Measurements from ENCODE around the gene TNNI2. TPM values are rescaled to one million over a fixed set of nuclear protein-coding genes. Genes with fewer than 3 reads are reported as not detected.
"Not testable (repeated sequence)": the region's sequence is repeated elsewhere in the genome, so short reads cannot be mapped to it uniquely, and the experiment has no call there.

Gene TNNI2
- total RNA-seq, 1 donor from 2014 or later: not detected

GRCh38 chr11:1871531-1871930, 32.8 kb downstream of the TNNI2 start:
- Histone ChIP-seq H3K36me3 (no peaks in the 10 kb centered on the region), H3K4me1 (peaks cover 13 to 59% of the 10 kb centered on the region in 2 donors), H3K4me3 (peak overlapping the region; percentile 54 to 58), H3K27ac (peak overlapping the region; percentile 40 to 57), H3K27me3 (no peaks in the 10 kb centered on the region), H3K9me3 (no peaks in the 10 kb centered on the region)
- DNase-seq (ENCODE audit: low spot score in 2 of 2): no peak
- intact Hi-C loops (cut with DNase I): no loop called here
- no peak for TF ChIP-seq CTCF (IDR thresholded peaks at IDR 0.05)

GRCh38 chr11:1872267-1872985, 33.6 kb downstream of the TNNI2 start:
- H3K4me3 ChIP-seq: peak overlapping the region in 1 of 2 donors; percentile 36
- no peak for TF ChIP-seq CTCF (IDR thresholded peaks at IDR 0.05)
- H3K27me3 ChIP-seq: no peaks in the 10 kb centered on the region
- H3K9me3 ChIP-seq: no peaks in the 10 kb centered on the region
- peak overlapping the region; percentile 56 to 57 for H3K27ac ChIP-seq
- H3K36me3 ChIP-seq: no peaks in the 10 kb centered on the region
- no peak for DNase-seq (ENCODE audit: low spot score in 2 of 2)
- peaks cover 16 to 62% of the 10 kb centered on the region in 2 donors for H3K4me1 ChIP-seq
- intact Hi-C loops (cut with DNase I): no loop called here

GRCh38 chr11:1873048-1873812, 34.4 kb downstream of the TNNI2 start:
- Histone ChIP-seq H3K4me1 (peaks cover 16 to 61% of the 10 kb centered on the region in 2 donors), H3K4me3 (peak overlapping the region in 1 of 2 donors; percentile 36), H3K27me3 (no peaks in the 10 kb centered on the region), H3K27ac (peak overlapping the region; percentile 56 to 57), H3K9me3 (no peaks in the 10 kb centered on the region), H3K36me3 (no peaks in the 10 kb centered on the region)
- DNase-seq (ENCODE audit: low spot score in 2 of 2): no peak
- intact Hi-C loops (cut with DNase I): no loop called here
- no peak for TF ChIP-seq CTCF (IDR thresholded peaks at IDR 0.05)

- DNase-seq (ENCODE audit: low spot score in 2 of 2); H3K4me3 ChIP-seq; H3K27me3 ChIP-seq; intact Hi-C loops (cut with DNase I); H3K9me3 ChIP-seq; H3K36me3 ChIP-seq: not testable (repeated sequence)
- Histone ChIP-seq H3K4me1 (peaks cover 16 to 56% of the 10 kb centered on the region in 2 donors), H3K27ac (peak overlapping the region; percentile 56 to 57)
Measured at GRCh38 chr11:1873813-1874150, 35.0 kb downstream of the TNNI2 start.

- not testable (repeated sequence) for H3K27me3 ChIP-seq; H3K4me3 ChIP-seq; H3K36me3 ChIP-seq; H3K9me3 ChIP-seq; DNase-seq (ENCODE audit: low spot score in 2 of 2)
- intact Hi-C loops (cut with DNase I): loop anchor here (5.0 kb wide), 1 partner anchor 122 kb away; the partner anchor contains the start of gene IFITM10
- peaks cover 11 to 48% of the 10 kb centered on the region in 2 donors for H3K4me1 ChIP-seq
- peak overlapping the region; percentile 50 to 59 for H3K27ac ChIP-seq
Measured at GRCh38 chr11:1874441-1875092, 35.8 kb downstream of the TNNI2 start.

- Histone ChIP-seq H3K36me3 (no peaks in the 10 kb centered on the region), H3K27ac (peak overlapping the region; percentile 87 to 91), H3K4me3 (no peak overlapping the region), H3K9me3 (no peaks in the 10 kb centered on the region), H3K27me3 (no peaks in the 10 kb centered on the region), H3K4me1 (peaks cover 10 to 46% of the 10 kb centered on the region in 2 donors)
- TF ChIP-seq CTCF (IDR thresholded peaks at IDR 0.05): no peak
- intact Hi-C loops (cut with DNase I): loop anchor here (5.0 kb wide), 1 partner anchor 123 kb away; the partner anchor contains the start of gene IFITM10
- DNase-seq (ENCODE audit: low spot score in 2 of 2): no peak
Measured at GRCh38 chr11:1875093-1875850, 36.5 kb downstream of the TNNI2 start.

- DNase-seq (ENCODE audit: low spot score in 2 of 2); H3K27me3 ChIP-seq; H3K36me3 ChIP-seq; H3K9me3 ChIP-seq: not testable (repeated sequence)
- Histone ChIP-seq H3K4me3 (peak overlapping the region in 1 of 2 donors; percentile 20), H3K27ac (peak overlapping the region; percentile 87 to 91), H3K4me1 (peaks cover 14 to 46% of the 10 kb centered on the region in 2 donors)
- intact Hi-C loops (cut with DNase I): loop anchor here (5.0 kb wide), 1 partner anchor 124 kb away; the partner anchor contains the start of gene IFITM10
Measured at GRCh38 chr11:1875851-1876301, 37.1 kb downstream of the TNNI2 start.

Data from ascending aorta (tissue), 2 donors.